ENCODE measurements around the gene ASCL5. TPM values are rescaled to one million over a fixed set of nuclear protein-coding genes. Genes with fewer than 3 reads are reported as not detected.

The ASCL5 gene
- polyA plus RNA-seq, 1 donor (not counting 4 experiments of a cell fraction or from before 2014, with no cell fraction given), result not detected

- Histone ChIP-seq H4K20me1 (ENCODE audit: control insufficient read depth, extremely low read depth, insufficient read depth, low read length) (no peaks in the 10 kb centered on the region), H3K36me3 (ENCODE audit: control insufficient read depth in 2 of 2, extremely low read depth in 1 of 2, insufficient read depth in 2 of 2, low read length in 2 of 2) (no peaks in the 10 kb centered on the region), H3K4me1 (ENCODE audit: control insufficient read depth, extremely low read depth, insufficient read depth, low read length) (peaks cover 16% of the 10 kb centered on the region), H3K27me3 (ENCODE audit: control insufficient read depth, extremely low read depth, insufficient read depth, low read length) (peaks cover 17% of the 10 kb centered on the region), H3K9me3 (ENCODE audit: control insufficient read depth, low read depth, low read length) (no peaks in the 10 kb centered on the region), H3K9me1 (ENCODE audit: control insufficient read depth, extremely low read depth, insufficient read depth, low read length) (no peaks in the 10 kb centered on the region), H3K27ac (ENCODE audit: control insufficient read depth, insufficient read depth, low read length) (no peak overlapping the region), H3K4me3 (ENCODE audit: control insufficient read depth in 2 of 3, extremely low read depth in 1 of 3, insufficient read depth in 2 of 3, low read depth in 1 of 3, low read length in 3 of 3) (no peak overlapping the region), H3K4me2 (ENCODE audit: control insufficient read depth, extremely low read depth, insufficient read depth, low read depth, low read length) (no peak overlapping the region), H3K79me2 (ENCODE audit: control insufficient read depth, insufficient read depth, low read length) (no peaks in the 10 kb centered on the region), H2AFZ (ENCODE audit: control insufficient read depth, low read length) (no peak overlapping the region), H3K9ac (ENCODE audit: control insufficient read depth, extremely low read depth, insufficient read depth, low read length) (no peak overlapping the region)
- dilution Hi-C loops (cut with MboI; ENCODE audit: extremely low pct_ligation_motif_present, low sequenced_read_pairs), result no loop called here
- FAIRE-seq, result no peak
- no peak for DNase-seq (ENCODE audit: low read depth, low spot score)
- no peak for TF ChIP-seq CTCF (optimal IDR thresholded peaks at IDR 0.05 in 1 of 3, IDR thresholded peaks at IDR 0.05 in 1 of 3, conservative IDR thresholded peaks at IDR 0.05 in 1 of 3; ENCODE audit: extremely low read depth in 1 of 3, insufficient read depth in 2 of 3, low read length in 3 of 3)
- TF ChIP-seq EZH2 (IDR thresholded peaks at IDR 0.05; ENCODE audit: low read length), result no peak
Observed at GRCh38 chr1:201092738-201093137, 34.2 kb downstream of the ASCL5 start.

- Histone ChIP-seq H3K9ac (ENCODE audit: control insufficient read depth, extremely low read depth, insufficient read depth, low read length) (no peak overlapping the region), H2AFZ (ENCODE audit: control insufficient read depth, low read length) (no peak overlapping the region), H3K27ac (ENCODE audit: control insufficient read depth, insufficient read depth, low read length) (no peak overlapping the region), H3K4me2 (ENCODE audit: control insufficient read depth, extremely low read depth, insufficient read depth, low read depth, low read length) (no peak overlapping the region), H3K4me3 (ENCODE audit: control insufficient read depth in 2 of 3, extremely low read depth in 1 of 3, insufficient read depth in 2 of 3, low read depth in 1 of 3, low read length in 3 of 3) (no peak overlapping the region), H3K9me3 (ENCODE audit: control insufficient read depth, low read depth, low read length) (no peaks in the 10 kb centered on the region), H3K27me3 (ENCODE audit: control insufficient read depth, extremely low read depth, insufficient read depth, low read length) (peaks cover 6% of the 10 kb centered on the region), H3K36me3 (ENCODE audit: control insufficient read depth in 2 of 2, extremely low read depth in 1 of 2, insufficient read depth in 2 of 2, low read length in 2 of 2) (no peaks in the 10 kb centered on the region), H3K79me2 (ENCODE audit: control insufficient read depth, insufficient read depth, low read length) (no peaks in the 10 kb centered on the region), H4K20me1 (ENCODE audit: control insufficient read depth, extremely low read depth, insufficient read depth, low read length) (no peaks in the 10 kb centered on the region), H3K9me1 (ENCODE audit: control insufficient read depth, extremely low read depth, insufficient read depth, low read length) (no peaks in the 10 kb centered on the region), H3K4me1 (ENCODE audit: control insufficient read depth, extremely low read depth, insufficient read depth, low read length) (peaks cover 16% of the 10 kb centered on the region)
- DNase-seq (ENCODE audit: low read depth, low spot score) (no peak), FAIRE-seq (no peak)
- dilution Hi-C loops (cut with MboI; ENCODE audit: extremely low pct_ligation_motif_present, low sequenced_read_pairs), result no loop called here
- no peak for TF ChIP-seq EZH2 (IDR thresholded peaks at IDR 0.05; ENCODE audit: low read length)
- no peak for TF ChIP-seq CTCF (optimal IDR thresholded peaks at IDR 0.05 in 1 of 3, IDR thresholded peaks at IDR 0.05 in 1 of 3, conservative IDR thresholded peaks at IDR 0.05 in 1 of 3; ENCODE audit: extremely low read depth in 1 of 3, insufficient read depth in 2 of 3, low read length in 3 of 3)
Observed at GRCh38 chr1:201091256-201091655, 35.7 kb downstream of the ASCL5 start.
